HG03060 (cell line): ENCODE results near the gene ZNF506.
A peak's percentile ranks its signal among the peaks of the same experiment; 100 is the strongest.
"Not testable (repeated sequence)": the region's sequence is repeated elsewhere in the genome, so short reads cannot be mapped to it uniquely, and the experiment has no call there.

Experiments used
- ATAC-seq: cut with Tn5 transposase; IDR thresholded peaks from one replicate; pipeline ENCODE4 v1.9.1; 2021; ENCODE audit warnings: low read depth, moderate number of reproducible peaks; ENCODE audit not compliant: unreplicated experiment

The ZNF506 gene

GRCh38 chr19:19821366-19821951 is at the start of gene ZNF506:
Gene ZNF506 (minus strand): TSS chr19:19821750. CDS start chr19:19821603, 147 bp downstream.
- peak; percentile 76 for ATAC-seq

- not testable (repeated sequence) for ATAC-seq
Measured at GRCh38 chr19:19870086-19870485, 48.5 kb upstream of the ZNF506 start.

- no peak for ATAC-seq
Measured at GRCh38 chr19:19866611-19867248, 45.2 kb upstream of the ZNF506 start.

GRCh38 chr19:19865750-19866610 is 44.4 kb upstream of the ZNF506 start, which contains the start of gene ZNF253:
Gene ZNF253 (plus strand): TSS chr19:19865882. CDS start chr19:19865997, 115 bp downstream.
- ATAC-seq: peak; percentile 88

GRCh38 chr19:19860756-19861390 is 39.3 kb upstream of the ZNF506 start:
- no peak for ATAC-seq

GRCh38 chr19:19858751-19859150 is 37.2 kb upstream of the ZNF506 start:
- ATAC-seq: no peak

GRCh38 chr19:19851740-19852139 is 30.2 kb upstream of the ZNF506 start:
- not testable (repeated sequence) for ATAC-seq

- no peak for ATAC-seq
Measured at GRCh38 chr19:19849056-19849455, 27.5 kb upstream of the ZNF506 start.

GRCh38 chr19:19847781-19848180 is 26.2 kb upstream of the ZNF506 start:
- no peak for ATAC-seq

- no peak for ATAC-seq
Measured at GRCh38 chr19:19835560-19836038, 14.0 kb upstream of the ZNF506 start.

- no peak for ATAC-seq
Measured at GRCh38 chr19:19826875-19827274, 5.3 kb upstream of the ZNF506 start.

- ATAC-seq: no peak
Measured at GRCh38 chr19:19823916-19824315, 2.4 kb upstream of the ZNF506 start.

GRCh38 chr19:19821976-19822375 is 426 bp upstream of the ZNF506 start:
- not testable (repeated sequence) for ATAC-seq

- ATAC-seq: no peak
Measured at GRCh38 chr19:19820774-19821320, 703 bp downstream of the ZNF506 start.

GRCh38 chr19:19817357-19817756 is 4.2 kb downstream of the ZNF506 start:
- ATAC-seq: no peak

GRCh38 chr19:19816679-19817078 is 4.9 kb downstream of the ZNF506 start:
- ATAC-seq: no peak

- ATAC-seq: not testable (repeated sequence)
Measured at GRCh38 chr19:19811999-19812398, 9.6 kb downstream of the ZNF506 start.

- ATAC-seq: no peak
Measured at GRCh38 chr19:19805480-19805879, 16.1 kb downstream of the ZNF506 start.

- no peak for ATAC-seq
Measured at GRCh38 chr19:19788015-19788414, 33.5 kb downstream of the ZNF506 start.

- not testable (repeated sequence) for ATAC-seq
Measured at GRCh38 chr19:19785476-19785875, 36.1 kb downstream of the ZNF506 start.
